Small intestine (tissue), 7 donors: ENCODE results near the gene EXOSC1. TPM values are rescaled to one million over a fixed set of nuclear protein-coding genes. Genes with fewer than 3 reads are reported as not detected.

Experiments
- DNase-seq, 2 donors: peaks; one replicate each; pipeline versions ENCODE4 v3.0.0 to v3.0.0-alpha.2; 2013
- FAIRE-seq: peaks from 2 replicates; lab custom pipeline; 2012; peaks lifted over from hg19 to GRCh38; lab: Jason Lieb, UNC
- H3K27ac ChIP-seq, 3 donors: one replicate each; pipeline ENCODE4 v1.5.1; 2013; ENCODE audit warnings: low read length in 2 of 3, mild to moderate bottlenecking in 2 of 3, control low read depth in 1 of 3, inconsistent platforms in 1 of 3, low read depth in 1 of 3, moderate library complexity in 1 of 3
- H3K27me3 ChIP-seq, 3 donors: one replicate each; pipeline ENCODE4 v1.6.1; 2013; ENCODE audit warnings: low read length in 3 of 3, inconsistent platforms in 1 of 3; ENCODE audit not compliant: control insufficient read depth in 3 of 3, insufficient read depth in 3 of 3
- H3K36me3 ChIP-seq, 3 donors: one replicate each; pipeline ENCODE4 v1.6.1; 2013; ENCODE audit warnings: low read length in 3 of 3, inconsistent platforms in 1 of 3, low read depth in 1 of 3, mild to moderate bottlenecking in 1 of 3, moderate library complexity in 1 of 3; ENCODE audit not compliant: control insufficient read depth in 3 of 3, insufficient read depth in 2 of 3
- H3K4me1 ChIP-seq, 3 donors: one replicate each; pipeline ENCODE4 v1.6.1; 2013; ENCODE audit warnings: low read length in 2 of 3, inconsistent platforms in 1 of 3, low read depth in 1 of 3, mild to moderate bottlenecking in 1 of 3, moderate library complexity in 1 of 3; ENCODE audit not compliant: control insufficient read depth in 3 of 3, insufficient read depth in 2 of 3
- H3K4me3 ChIP-seq, 3 donors: one replicate each; pipeline ENCODE4 v1.5.1; 2013; ENCODE audit warnings: low read length in 3 of 3, control low read depth in 1 of 3, inconsistent platforms in 1 of 3, low read depth in 1 of 3, mild to moderate bottlenecking in 1 of 3, moderate library complexity in 1 of 3
- H3K9me3 ChIP-seq, 2 donors: one replicate each; pipeline ENCODE4 v1.6.1; 2013; ENCODE audit warnings: low read depth in 1 of 2, low read length in 1 of 2; ENCODE audit not compliant: control insufficient read depth in 2 of 2, insufficient read depth in 1 of 2
- WGBS, 3 donors: extraction: QIAGEN DNeasy Blood & Tissue Kit; methylation state at CpG; one replicate each; pipeline ENCODE4 v1.1.7; 2013; 5-methylcytosine and 5-hydroxymethylcytosine counted together
- polyA plus RNA-seq, 4 donors: library from polyadenylated mRNA; stranded (reverse) in 3 of 4; unstranded in 1 of 4; fragments of 200-250 nt in 3 of 4; fragments of 120-200 nt in 1 of 4; gene quantifications; one replicate each; pipeline versions ENCODE4 v1.2.1 to v1.2.3, GENCODE V29; 2013
- donor health status: healthy with polysubstance abuse.
- donor health status: control.
- donor health status: control.
- donor health status: Bipolar disorder and iron deficiency.
- donor health status: healthy.

EXOSC1 gene
- polyA plus RNA-seq, 4 donors = 33.8 to 47.1 (median 37.9) TPM

- Histone ChIP-seq H3K27ac (no peak overlapping the region), H3K4me1 (peaks cover 0 to 10% (median 0%) of the 10 kb centered on the region in 3 donors), H3K36me3 (no peaks in the 10 kb centered on the region), H3K4me3 (no peak overlapping the region), H3K9me3 (no peaks in the 10 kb centered on the region), H3K27me3 (no peaks in the 10 kb centered on the region)
- no peak for DNase-seq
- FAIRE-seq = no peak
Measured at GRCh38 chr10:97404044-97404443, 41.8 kb downstream of the EXOSC1 start.

GRCh38 chr10:97401455-97401919 is 44.3 kb downstream of the EXOSC1 start:
- Histone ChIP-seq H3K4me3 (peak overlapping the region in 1 of 3 donors; percentile 78), H3K4me1 (peaks cover 0 to 5% (median 0%) of the 10 kb centered on the region in 3 donors), H3K27ac (peak overlapping the region in 2 of 3 donors; percentile 75 to 92), H3K9me3 (no peaks in the 10 kb centered on the region), H3K36me3 (peaks cover 0 to 7% (median 0%) of the 10 kb centered on the region in 3 donors), H3K27me3 (no peaks in the 10 kb centered on the region)
- FAIRE-seq (no peak), DNase-seq (no peak)
- 61 to 68% (median 62%) methylated on average over 13 of the region's 13 CpGs for WGBS, 3 donors

DNA sequence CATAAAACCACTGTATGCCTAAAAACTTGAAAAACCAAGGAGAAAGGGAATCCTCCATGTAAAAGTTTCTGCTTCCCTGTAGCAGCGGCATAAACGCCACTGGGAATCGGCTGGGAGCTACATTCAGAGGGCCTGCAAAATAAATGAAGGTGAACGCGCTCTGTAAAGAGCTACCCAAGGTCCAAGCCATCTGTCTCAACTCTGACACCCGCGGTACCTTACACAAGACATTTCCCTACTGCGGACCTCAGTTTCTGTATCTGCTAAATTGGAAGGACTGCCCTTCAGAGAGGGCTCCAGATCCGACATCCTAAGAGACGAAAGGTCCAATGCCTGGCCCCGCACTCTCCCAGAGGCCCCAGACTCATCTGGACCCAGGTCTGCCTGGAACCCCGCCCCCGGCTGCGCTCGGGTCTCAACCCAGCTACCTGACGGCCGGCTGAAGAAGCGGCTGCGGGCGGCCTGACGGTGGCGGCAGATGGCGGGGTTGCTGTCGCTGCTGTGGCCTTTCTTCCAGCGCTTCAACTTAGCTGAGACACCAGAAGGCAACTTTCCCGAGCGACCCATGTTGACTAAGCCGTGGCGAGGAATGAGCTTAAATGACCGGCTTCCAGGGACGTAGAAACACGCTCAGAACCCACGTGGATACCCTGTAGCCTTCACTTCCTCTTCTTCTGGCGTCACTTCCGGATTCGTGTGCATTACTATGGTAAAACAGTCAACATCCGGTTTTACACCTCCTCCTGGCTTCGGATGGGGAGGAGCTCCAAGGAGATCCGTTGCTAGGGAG is 44.9 kb downstream of the EXOSC1 start, which contains the start of gene RRP12:
Gene RRP12 (minus strand): TSS at position 676 of the 790 bp plus-strand sequence. CDS start 109 bp downstream, at position 567.
- H3K9me3 ChIP-seq = no peaks in the 10 kb centered on the region
- WGBS, 3 donors = 1% methylated on average over 39 of the region's 39 CpGs
- H3K27me3 ChIP-seq = no peaks in the 10 kb centered on the region
- peak within 1 kb of the TSS; percentile 42 to 92 (median 75) for H3K27ac ChIP-seq
- DNase-seq (peak; percentile 97 to 99), FAIRE-seq (no peak)
- H3K36me3 ChIP-seq = peaks cover 0 to 12% (median 0%) of the 10 kb centered on the region in 3 donors
- peaks cover 0 to 5% (median 0%) of the 10 kb centered on the region in 3 donors for H3K4me1 ChIP-seq
- H3K4me3 ChIP-seq = peak within 1 kb of the TSS; percentile 73 to 78 (median 77)

DNA sequence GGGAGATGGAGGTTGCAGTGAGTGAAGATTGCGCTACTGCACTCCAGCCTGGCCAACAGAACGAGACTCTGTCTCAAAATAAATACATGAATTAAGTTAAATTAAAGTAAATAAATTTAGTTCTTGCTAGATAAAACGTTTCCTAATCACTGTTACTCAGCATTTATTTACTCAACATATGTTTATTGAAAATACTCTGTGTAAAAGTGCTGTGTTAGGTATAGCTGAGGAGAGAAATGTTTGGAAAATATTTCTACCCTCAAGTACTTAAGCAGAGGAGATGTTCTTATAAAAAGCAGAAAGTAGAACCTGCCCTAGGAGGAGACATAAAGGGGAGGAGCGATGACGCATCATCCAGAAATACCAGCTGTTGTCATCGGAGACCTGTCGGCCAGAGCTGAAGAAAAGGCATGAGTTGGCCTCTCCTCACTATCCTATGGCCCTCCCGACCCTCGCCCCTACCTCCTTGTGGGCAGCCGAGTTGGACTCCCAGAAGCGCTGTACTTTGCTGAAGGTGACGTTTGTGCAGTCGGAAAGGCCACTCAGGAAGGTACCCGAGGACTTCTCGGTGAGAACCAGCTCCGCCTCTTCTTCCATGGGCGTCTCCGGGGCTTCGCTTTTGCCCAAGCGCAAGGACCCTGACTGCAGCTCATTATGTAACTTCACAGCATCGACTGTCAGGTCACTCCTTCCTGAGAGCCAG is 45.8 kb downstream of the EXOSC1 start:
- FAIRE-seq (no peak), DNase-seq (peak; percentile 84 to 91)
- H3K27me3 ChIP-seq = no peaks in the 10 kb centered on the region
- WGBS, 3 donors = 17 to 29% (median 23%) methylated on average over 21 of the region's 21 CpGs
- peak overlapping the region; percentile 42 to 92 (median 75) for H3K27ac ChIP-seq
- H3K4me3 ChIP-seq = peak overlapping the region in 2 of 3 donors; percentile 73 to 78
- H3K36me3 ChIP-seq = peaks cover 0 to 20% (median 0%) of the 10 kb centered on the region in 3 donors
- H3K9me3 ChIP-seq = no peaks in the 10 kb centered on the region
- H3K4me1 ChIP-seq = peaks cover 0 to 5% (median 0%) of the 10 kb centered on the region in 3 donors

DNA sequence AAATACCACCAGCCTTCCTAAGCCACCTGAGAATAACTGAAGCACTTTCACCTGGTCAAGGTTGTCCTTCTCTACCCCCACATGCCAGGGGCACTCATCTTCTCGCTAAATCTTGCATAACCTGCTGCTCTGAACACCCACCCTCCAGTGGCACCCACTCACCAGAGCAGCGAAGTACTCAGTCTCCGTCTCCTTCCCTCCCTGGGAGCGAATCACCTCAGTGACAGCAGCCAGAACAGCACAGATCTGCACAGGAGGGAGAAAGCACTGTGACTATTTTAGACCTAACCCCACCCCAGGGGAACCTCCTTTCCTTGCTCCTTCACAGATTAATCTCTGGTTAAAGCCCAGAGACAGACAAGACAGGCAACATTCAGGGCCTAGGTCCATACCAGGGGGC is 49.8 kb downstream of the EXOSC1 start:
- Histone ChIP-seq H3K4me1 (peaks cover 0 to 5% (median 0%) of the 10 kb centered on the region in 3 donors), H3K9me3 (no peaks in the 10 kb centered on the region), H3K4me3 (no peak overlapping the region), H3K36me3 (peaks cover 0 to 52% (median 4%) of the 10 kb centered on the region in 3 donors), H3K27me3 (no peaks in the 10 kb centered on the region), H3K27ac (no peak overlapping the region)
- no peak for FAIRE-seq
- DNase-seq = no peak
- 71 to 100% (median 76%) methylated on average over 4 of the region's 4 CpGs for WGBS, 3 donors

DNA sequence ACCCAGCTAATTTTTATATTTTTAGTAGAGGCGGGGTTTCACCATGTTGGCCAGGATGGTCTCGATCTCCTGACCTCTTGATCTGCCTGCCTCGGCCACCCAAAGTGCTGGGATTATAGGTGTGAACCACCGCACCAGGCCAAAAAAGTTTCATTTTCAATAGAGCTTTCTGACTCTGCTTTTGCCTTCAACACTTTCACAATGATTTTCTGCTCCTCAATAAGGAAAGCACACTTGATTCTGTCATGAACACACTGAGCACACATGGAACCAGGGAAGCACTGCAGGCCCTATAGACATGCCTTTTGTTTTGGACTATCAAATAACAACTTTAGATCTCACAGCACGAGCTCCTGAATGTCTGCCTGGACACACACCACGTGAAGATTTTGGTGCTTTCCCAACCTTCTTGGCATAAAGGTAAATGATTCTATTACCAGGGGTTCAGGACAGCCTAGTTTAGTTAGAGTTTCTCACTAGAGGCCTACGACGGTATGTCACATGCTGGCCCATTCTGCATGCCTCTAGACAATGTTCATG is 52.7 kb downstream of the EXOSC1 start:
- WGBS, 3 donors = 87 to 95% (median 92%) methylated on average over 8 of the region's 8 CpGs
- DNase-seq (no peak), FAIRE-seq (no peak)
- H3K27ac ChIP-seq = no peak overlapping the region
- no peak overlapping the region for H3K4me3 ChIP-seq
- no peaks in the 10 kb centered on the region for H3K27me3 ChIP-seq
- peaks cover 0 to 80% (median 8%) of the 10 kb centered on the region in 3 donors for H3K36me3 ChIP-seq
- H3K4me1 ChIP-seq = no peaks in the 10 kb centered on the region
- no peaks in the 10 kb centered on the region for H3K9me3 ChIP-seq

DNA sequence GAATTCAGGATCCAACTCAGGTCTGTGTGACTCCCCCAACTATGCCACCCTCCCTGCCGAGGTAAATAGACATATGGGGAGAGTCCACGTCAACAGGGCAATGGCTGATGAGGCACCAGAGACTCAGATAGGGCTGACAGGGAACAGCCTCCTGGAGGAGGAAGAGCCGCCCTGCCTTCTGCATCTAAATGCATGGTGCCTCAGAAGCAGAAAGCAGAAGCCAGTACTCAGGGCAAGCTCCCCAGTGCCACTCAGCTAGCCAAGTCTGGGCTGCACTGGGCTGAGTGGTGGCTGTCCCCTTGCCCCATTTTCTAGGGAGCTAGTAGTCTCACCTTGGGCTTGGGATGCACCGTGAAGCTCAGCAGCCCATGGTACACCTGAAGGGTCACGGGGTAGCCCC is 55.7 kb downstream of the EXOSC1 start:
- no peak for FAIRE-seq
- H3K27me3 ChIP-seq = no peaks in the 10 kb centered on the region
- no peaks in the 10 kb centered on the region for H3K9me3 ChIP-seq
- 88 to 98% (median 93%) methylated on average over 5 of the region's 5 CpGs for WGBS, 3 donors
- H3K4me1 ChIP-seq = no peaks in the 10 kb centered on the region
- no peak for DNase-seq
- H3K27ac ChIP-seq = no peak overlapping the region
- no peak overlapping the region for H3K4me3 ChIP-seq
- peaks cover 0 to 85% (median 8%) of the 10 kb centered on the region in 3 donors for H3K36me3 ChIP-seq

- Histone ChIP-seq H3K4me3 (no peak overlapping the region), H3K27ac (no peak overlapping the region), H3K4me1 (no peaks in the 10 kb centered on the region), H3K9me3 (no peaks in the 10 kb centered on the region), H3K27me3 (no peaks in the 10 kb centered on the region), H3K36me3 (peaks cover 0 to 91% (median 6%) of the 10 kb centered on the region in 3 donors)
- 91 to 98% (median 95%) methylated on average over 5 of the region's 5 CpGs for WGBS, 3 donors
- DNase-seq (no peak), FAIRE-seq (no peak)
Measured at GRCh38 chr10:97388152-97388551, 57.7 kb downstream of the EXOSC1 start.
